NCI-H2196 (cell line): ENCODE data around the gene C1orf56.
"Not testable (repeated sequence)": the region's sequence is repeated elsewhere in the genome, so short reads cannot be mapped to it uniquely, and the experiment has no call there.

Experiments used
- DNase-seq: peaks from one replicate; lab custom pipeline; 2025; ENCODE audit not compliant: unreplicated experiment; lab: John Stamatoyannopoulos, UW

Gene C1orf56

DNA sequence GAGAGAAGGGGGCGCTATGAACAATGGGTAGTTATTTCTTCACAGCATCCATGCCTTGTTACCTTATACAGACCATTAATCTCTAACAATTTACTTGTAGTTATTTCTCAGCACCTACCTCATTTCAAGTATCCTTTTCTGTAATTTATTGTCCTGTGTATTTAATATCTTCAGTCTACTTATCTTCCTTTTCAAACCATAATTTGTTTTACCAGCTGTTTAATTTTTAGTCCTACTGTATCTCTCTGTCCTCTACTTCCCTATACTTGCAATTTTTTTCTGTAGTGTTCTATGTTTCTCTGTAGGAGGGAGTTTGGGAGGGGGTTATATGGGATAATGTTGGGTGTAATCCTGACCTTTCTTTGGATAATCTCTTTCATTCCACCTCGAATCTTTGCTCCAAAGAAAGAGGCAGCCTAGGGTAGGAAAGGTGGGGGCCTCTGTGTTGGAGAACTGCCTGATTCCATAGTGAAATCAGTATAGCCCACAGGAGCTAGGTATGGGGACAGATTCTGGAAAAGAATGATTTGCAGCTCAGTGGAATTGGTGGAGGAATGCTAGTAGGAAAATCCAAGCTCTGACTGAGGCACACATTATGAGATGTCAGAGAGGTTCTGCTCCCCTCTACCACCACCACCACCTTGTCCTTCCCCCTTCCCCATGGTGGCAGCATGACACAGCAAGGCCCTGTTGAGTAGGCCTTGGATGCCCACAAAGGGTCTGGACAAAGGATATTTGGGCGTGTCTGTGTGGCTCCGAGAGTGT, 13.3 kb downstream of the C1orf56 start:
- no peak for DNase-seq

DNA sequence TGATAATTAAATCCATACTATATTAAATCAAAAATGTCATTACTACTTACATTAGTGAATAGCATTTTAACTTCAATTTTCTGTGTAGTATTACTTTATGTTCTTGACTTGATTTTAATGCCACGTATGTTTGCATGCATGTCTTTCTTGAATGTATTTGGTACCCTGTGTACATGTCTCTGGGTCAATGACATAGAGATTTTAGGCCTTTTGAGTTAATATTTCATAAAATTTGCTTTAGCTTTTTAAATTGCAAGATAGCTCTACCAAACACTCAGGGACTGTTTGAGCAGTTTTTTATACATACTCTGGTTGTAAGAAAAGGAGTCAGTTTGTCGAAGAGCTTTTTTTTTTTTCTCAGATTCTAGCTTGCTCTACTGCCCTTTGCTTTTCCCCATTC, 14.2 kb downstream of the C1orf56 start:
- DNase-seq: no peak

DNA sequence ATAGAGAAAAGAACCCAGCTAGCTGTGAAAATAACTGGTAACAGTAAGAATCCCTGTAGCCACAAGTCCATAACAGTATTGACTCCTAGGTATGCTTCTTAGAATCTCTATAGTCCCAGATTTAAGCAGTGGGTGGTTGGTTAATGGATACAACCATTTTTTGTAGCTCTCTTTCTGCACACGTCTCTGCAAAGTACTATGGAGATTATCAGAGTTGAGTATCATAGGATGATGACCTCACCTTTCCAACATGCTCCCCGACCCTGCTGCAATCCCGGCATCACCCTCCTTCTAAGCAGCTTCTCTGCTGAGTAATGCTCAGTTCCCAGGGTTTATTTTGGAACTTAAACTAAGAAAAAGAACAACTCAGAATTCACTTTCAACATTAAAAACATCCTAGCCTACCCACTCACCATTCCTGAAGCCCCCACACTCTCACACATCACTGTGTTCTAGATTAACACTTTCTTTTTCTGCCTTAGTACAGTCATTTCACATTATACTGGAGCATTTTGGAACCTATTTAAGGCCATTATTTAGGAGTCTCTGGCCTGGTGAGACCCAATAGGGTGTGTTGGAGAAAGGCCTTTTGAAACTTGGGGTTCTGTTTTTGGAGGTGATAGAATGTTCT, 15.3 kb downstream of the C1orf56 start:
- no peak for DNase-seq

DNA sequence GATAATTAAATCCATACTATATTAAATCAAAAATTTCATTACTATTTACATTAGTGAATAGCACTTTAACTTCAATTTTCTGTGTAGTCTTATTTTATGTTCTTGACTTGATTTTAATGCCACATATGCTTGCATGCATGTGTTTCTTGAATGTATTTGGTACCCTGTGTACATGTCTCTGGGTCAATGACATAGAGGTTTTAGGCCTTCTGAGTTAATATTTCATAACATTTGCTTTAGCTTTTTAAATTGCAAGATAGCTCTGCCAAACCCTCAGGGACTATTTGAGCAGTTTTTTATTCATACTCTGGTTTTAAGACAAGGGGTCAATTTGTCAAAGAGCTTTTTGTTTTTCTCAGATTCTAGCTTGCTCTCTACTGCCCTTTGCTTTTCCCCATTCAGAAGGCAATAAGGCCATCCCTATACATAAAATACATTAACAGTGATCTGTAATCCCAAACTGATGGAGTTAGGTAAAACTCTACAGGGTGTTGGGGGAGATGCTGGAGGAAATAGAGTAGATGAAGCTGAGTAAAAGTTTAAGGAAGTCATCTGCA, 17.6 kb downstream of the C1orf56 start:
- DNase-seq: no peak

DNA sequence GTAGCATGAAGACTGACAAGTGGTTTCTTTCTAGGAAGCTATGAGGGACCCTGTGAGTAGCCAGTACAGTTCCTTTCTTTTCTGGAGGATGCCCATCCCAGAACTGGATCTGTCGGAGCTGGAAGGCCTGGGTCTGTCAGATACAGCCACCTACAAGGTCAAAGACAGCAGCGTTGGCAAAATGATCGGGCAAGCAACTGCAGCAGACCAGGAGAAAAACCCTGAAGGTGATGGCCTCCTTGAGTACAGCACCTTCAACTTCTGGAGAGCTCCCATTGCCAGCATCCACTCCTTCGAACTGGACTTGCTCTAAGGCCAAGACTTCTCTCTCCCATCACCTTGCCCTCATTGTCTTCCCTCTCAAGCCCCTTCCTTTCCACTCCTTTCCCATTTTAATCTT, 19.6 kb downstream of the C1orf56 start:
- no peak for DNase-seq

DNA sequence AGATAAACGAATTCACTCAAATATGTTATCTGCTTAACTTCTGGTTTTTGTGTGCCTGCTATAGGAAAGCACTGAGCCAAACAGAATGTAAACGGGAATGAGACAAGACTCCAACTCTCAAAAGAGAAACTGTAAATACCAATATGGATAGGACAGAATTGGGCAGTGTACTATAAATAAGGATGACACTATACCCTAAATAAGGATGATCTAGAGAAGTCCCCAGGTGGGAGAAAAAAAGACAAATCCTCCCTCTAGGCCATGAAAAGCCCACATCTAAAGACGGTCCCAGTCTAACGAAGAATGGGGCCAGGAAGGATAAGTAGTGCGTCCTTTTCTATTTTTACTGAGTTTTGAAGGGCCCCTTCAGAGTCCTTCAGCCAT, 21.5 kb downstream of the C1orf56 start:
- no peak for DNase-seq

DNA sequence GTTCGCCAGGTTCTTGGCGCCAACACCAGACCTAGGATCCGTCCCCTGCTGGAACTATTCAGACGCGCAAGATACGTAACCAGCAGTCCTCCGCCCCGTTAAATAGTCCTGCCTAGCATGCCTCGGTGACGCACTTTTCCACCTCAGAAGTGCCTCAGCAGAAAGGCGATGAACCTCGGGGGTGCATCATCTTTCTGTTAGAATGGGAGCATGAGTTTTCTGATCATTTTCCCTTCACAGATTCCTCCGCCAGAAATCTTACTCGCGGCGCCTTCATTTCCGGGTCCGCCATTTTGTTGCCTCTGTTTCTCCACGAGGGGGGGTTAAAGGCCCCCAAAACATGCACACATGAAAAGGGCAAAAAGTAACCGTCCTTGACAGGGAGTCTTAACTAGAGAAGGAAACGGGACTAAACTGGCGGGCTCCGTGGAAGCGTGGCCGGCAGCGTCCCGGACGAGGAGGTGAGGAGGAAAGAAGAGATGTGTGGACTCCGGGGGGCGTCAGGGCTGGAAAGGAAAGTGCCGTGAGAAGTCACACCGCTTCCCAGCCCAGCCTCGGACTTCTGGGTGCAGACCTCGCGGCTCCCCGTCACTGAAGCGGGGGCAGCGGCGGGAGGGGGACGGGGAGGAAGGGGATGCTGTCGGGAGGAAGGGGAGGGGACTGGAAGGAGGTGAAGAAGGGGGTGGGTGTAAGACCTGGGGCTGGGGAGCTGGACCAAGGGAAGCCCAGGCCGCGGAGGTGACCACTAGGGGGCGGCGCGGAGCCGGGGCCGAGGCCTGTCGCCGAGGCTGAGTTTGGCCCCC, 23.1 kb downstream of the C1orf56 start, which contains the start of gene GABPB2:
GABPB2 (plus strand) TSS at position 288 of the 803 bp plus-strand sequence. CDS start 17,429 bp downstream, outside the sequence.
- peak; percentile 92 for DNase-seq

DNA sequence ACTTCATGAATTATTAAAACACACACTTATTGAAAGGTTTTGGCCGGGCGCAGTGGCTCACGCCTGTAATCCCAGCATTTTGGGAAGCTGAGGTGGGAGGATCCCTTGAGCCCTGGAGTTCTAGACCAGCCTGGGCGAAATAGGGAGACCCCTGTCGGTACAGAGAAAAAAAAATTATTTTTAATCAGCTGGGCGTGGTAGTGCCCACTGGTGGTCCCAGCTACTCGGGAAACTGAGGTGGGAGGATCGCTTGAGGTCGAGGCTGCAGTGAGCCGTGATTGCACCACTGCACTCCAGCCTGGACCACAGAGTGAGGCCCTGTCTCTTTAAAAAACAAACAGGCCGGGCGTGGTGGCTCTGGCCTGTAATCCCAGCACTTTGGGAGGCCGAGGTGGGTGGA, 24.7 kb downstream of the C1orf56 start:
- DNase-seq: no peak

DNA sequence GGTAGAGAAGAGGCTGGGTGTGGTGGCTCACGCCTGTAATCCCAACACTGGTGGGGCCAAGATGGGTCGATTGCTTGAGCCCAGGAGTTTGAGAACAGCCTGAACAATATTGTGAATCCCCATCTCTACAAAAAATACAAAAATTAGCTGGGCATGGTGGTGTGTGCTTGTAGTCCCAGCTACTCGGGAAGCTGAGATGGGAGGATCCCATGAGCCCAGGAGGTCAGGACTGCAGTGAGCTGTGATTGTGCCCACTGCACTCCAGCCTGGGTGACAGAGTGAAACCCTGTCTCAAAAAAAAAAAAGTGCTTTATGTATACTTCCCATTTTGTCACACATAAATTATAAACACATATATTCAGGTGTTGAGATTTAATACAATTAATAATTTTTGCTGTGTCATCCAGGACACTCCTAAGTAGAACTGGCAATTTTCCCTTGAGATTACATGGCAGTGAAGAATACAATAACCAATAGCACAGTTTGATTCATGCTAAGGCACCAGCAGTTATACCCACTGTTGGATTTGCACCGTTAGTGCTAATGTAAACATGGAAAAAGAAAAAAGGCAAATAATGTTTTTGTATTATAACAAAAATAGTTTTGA, 38.5 kb downstream of the C1orf56 start:
- DNase-seq: no peak

DNA sequence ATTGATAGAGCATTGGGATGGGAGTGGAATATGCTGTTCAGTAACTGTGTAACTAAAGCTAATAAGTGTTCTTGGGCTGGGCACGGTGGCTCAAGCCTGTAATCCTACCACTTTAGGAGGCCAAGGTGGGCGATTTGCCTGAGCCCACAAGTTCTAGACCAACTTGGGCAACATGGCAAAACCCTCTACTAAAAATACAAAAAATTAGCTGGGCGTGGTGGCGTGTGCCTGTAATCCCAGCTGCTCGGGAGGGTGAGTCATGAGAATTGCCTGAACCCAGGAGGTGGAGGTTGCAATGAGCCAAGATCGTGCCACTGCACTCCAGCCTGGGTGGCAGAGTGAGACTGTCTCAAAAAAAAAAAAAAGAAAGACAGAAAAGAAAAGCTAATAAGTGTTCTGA, 49.9 kb downstream of the C1orf56 start:
- not testable (repeated sequence) for DNase-seq

DNA sequence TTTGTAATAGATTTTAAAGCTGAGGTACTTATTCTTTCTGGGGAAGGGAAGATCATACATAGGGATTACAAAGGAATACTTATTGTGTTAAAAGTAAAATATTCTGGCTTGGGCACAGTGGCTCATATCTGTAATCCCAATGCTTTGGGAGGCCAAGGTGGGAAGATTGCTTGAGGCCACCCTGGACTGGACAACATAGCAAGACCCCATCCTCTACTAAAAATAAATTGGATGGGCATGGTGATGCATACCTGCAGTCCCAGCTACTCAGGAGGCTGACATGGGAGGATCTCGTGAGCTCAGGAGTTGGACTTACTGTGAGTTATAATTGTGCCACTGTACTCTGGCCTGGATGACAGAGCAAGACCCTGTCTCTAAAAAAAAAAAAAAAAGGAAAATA, 50.6 kb downstream of the C1orf56 start:
- no peak for DNase-seq
